HEK293T (cell line): ENCODE results near the gene CCL1.

Experiments used
- ARNT ChIP-seq: fragments of 450-650 bp; IDR thresholded peaks from 2 replicates; pipeline ENCODE4 v1.6.1; 2017; ENCODE audit warnings: mild to moderate bottlenecking
- ELF4 ChIP-seq: fragments of 450-650 bp; IDR thresholded peaks from 2 replicates; pipeline ENCODE4 v1.6.1; 2017; ENCODE audit warnings: antibody characterized with exemption
- FOXM1 ChIP-seq: fragments of 450-650 bp; IDR thresholded peaks from 2 replicates; pipeline ENCODE4 v1.6.1; 2017; ENCODE audit warnings: mild to moderate bottlenecking, borderline replicate concordance
- SP1 ChIP-seq: fragments of 450-650 bp; IDR thresholded peaks from 2 replicates; pipeline ENCODE4 v1.6.1; 2017
- ZNF384 ChIP-seq: fragments of 450-650 bp; IDR thresholded peaks from 2 replicates; pipeline ENCODE4 v1.6.1; 2016

DNA sequence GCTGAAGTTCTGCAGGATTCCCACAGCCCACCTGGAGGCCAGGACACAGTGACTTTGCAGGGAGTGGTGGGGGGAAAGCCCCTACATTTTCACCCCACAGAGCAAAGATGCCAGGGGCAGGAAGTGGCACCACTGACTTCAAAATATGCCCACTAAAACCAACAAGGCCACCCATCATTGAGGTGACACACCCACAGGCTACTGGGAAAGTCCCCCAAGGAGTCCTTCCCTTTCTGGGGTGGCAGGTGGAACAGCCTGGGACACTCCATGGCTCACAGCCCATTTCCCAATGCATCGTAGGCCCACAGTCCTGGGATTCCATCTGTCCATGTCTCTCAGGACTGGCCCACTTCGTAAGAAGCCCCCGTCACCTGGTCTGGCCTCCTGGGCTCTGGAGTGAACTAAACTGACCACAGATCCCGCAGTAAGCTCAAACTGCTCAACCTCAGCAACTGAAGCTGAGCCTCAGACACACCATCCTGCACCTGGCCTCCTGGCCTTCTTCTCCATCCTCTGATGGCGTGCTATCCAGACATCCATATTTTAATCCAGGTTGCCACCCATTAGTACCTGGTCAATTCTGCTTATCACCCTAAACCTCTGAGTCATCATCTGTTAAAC, 7.5 kb upstream of the CCL1 start:
- TF ChIP-seq FOXM1 = no peak
- TF ChIP-seq SP1 = no peak
- no peak for TF ChIP-seq ZNF384
- no peak for TF ChIP-seq ELF4
- no peak for TF ChIP-seq ARNT
